Activated CD8-positive, alpha-beta memory T cell treated with anti-CD3 and anti-CD28 coated beads, Interleukin-2, amount 10 ng/mL, durations not matched to agents 7 days and 5 days (primary cell): ENCODE data around the gene PPP3CB. TPM values are rescaled to one million over a fixed set of nuclear protein-coding genes. Genes with fewer than 3 reads are reported as not detected.

Experiments used
- ATAC-seq: fragments of 150-1000 bp; cut with Tn5 transposase; one replicate; pipeline ENCODE4 v1.10.0; 2021; ENCODE audit warnings: moderate library complexity
- CTCF ChIA-PET: fragments of 350-600 bp; sonication (Branson Sonifier 250); formaldehyde crosslinking; loops from one replicate; lab custom pipeline; 2021; ENCODE audit warnings: antibody characterized with exemption; lab: Charles Lee
- DNase-seq: peaks from one replicate; pipeline ENCODE4 v3.0.0-alpha.2; 2020
- H3K27ac Mint-ChIP-seq: one replicate; pipeline ENCODE4 v1.8.0; 2021; ENCODE audit warnings: mild to moderate bottlenecking, mixed read lengths
- H3K27me3 Mint-ChIP-seq: one replicate; pipeline ENCODE4 v1.8.0; 2021; ENCODE audit warnings: mixed read lengths
- H3K36me3 Mint-ChIP-seq: one replicate; pipeline ENCODE4 v1.8.0; 2021; ENCODE audit warnings: mild to moderate bottlenecking, mixed read lengths
- H3K4me1 Mint-ChIP-seq: one replicate; pipeline ENCODE4 v1.8.0; 2021; ENCODE audit warnings: mixed read lengths
- H3K4me3 Mint-ChIP-seq: one replicate; pipeline ENCODE4 v1.8.0; 2021; ENCODE audit warnings: mild to moderate bottlenecking, moderate library complexity, mixed read lengths
- H3K9me3 Mint-ChIP-seq: one replicate; pipeline ENCODE4 v1.8.0; 2022; ENCODE audit warnings: low read depth, mixed read lengths
- total RNA-seq, 2 experiments: library from RNA; stranded (reverse); gene quantifications; one replicate each; pipeline ENCODE4 v1.2.3, GENCODE V29; 2021

Gene PPP3CB
- 10 to 100 TPM; 48.7 to 49.1 TPM for total RNA-seq

DNA sequence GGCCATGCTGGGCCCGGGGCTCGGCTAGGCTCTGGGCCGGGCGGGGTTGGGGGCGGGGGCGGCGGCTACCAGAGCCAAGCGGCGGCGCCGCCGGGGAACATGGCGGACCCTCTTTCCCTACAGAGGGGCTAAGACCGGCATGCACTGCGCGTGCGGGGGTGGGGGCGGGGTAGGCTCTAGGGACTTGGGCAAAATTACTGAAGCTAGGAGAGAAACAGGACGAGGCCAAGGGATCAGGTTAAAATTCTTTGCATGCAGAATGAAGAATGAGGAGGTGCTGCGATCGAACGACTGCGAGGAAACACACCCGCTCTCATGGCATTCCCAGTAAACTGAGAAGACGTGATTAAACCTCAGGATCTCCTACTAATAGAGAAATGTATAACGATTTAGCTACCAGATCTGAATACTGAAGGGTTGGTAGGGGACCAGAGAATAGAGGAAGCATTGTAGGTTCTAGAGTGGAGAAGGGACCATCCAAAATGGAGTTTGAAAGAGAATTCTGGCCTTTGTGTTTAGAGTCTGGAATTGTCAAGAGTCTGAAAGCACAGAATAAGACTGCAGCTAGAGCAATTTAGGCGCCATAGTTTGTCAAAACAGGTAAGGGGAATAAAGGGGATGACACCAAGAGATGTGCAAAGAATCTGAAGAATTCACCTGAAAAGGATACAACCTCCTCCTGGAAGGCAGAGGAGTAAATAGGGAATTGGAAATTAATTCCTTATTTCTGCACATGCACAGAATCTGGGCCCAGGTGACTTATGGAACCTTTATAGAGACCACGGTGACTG lies at the start of gene PPP3CB:
PPP3CB (minus strand) TSS at position 141 of the 791 bp plus-strand sequence; CDS start at position 6, 135 bp downstream.
- CTCF ChIA-PET = interaction anchor here (0.5 to 1.4 kb wide), 7 partner anchors 12 to 148 kb away, joined by 3 to 8 read pairs (median 3); no protein-coding TSS in a partner anchor
- Mint-ChIP-seq H3K4me1 (peaks cover 43% of the 10 kb centered on the region), H3K36me3 (peaks cover 17% of the 10 kb centered on the region), H3K27me3 (no peaks in the 10 kb centered on the region), H3K4me3 (peak within 1 kb of the TSS; percentile 85), H3K27ac (peak within 1 kb of the TSS; percentile 97), H3K9me3 (no peaks in the 10 kb centered on the region)
- ATAC-seq (peak; percentile 81), DNase-seq (peak; percentile 95)

- Mint-ChIP-seq H3K4me1 (no peaks in the 10 kb centered on the region), H3K27me3 (no peaks in the 10 kb centered on the region), H3K4me3 (no peak overlapping the region), H3K27ac (no peak overlapping the region), H3K9me3 (no peaks in the 10 kb centered on the region), H3K36me3 (no peaks in the 10 kb centered on the region)
- ATAC-seq (no peak), DNase-seq (no peak)
- CTCF ChIA-PET = no interaction called here
These were observed 49.5 kb upstream of the PPP3CB start for GRCh38 chr10:73545357-73545756.

DNA sequence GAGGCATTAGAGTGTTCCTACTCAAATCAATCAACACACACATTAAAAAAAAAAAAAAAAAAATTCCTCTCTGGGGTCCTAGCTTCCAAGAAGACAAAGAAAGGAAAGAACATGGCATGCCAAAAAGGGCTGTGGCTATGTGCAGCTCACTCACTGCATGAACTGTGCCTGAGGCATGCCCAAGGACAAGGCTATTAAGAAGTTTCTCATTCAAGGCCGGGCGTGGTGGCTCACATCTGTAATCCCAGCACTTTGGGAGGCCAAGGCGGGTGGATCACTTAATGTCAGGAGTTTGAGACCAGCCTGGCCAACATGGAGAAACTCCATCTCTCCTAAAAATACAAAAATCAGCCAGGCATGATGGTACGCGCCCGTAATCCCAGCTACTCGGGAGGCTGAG lies 41.9 kb upstream of the PPP3CB start:
- no peak for DNase-seq
- no peak overlapping the region for H3K27ac Mint-ChIP-seq
- no peaks in the 10 kb centered on the region for H3K27me3 Mint-ChIP-seq
- no peak for ATAC-seq
- CTCF ChIA-PET = interaction anchor here (1.3 to 1.6 kb wide), 3 partner anchors 9 to 106 kb away, joined by 3 to 8 read pairs (median 4); partner anchors contain the start of gene MYOZ1
- no peak overlapping the region for H3K4me3 Mint-ChIP-seq
- H3K4me1 Mint-ChIP-seq = peaks cover 12% of the 10 kb centered on the region
- no peaks in the 10 kb centered on the region for H3K36me3 Mint-ChIP-seq
- H3K9me3 Mint-ChIP-seq = no peaks in the 10 kb centered on the region

- Mint-ChIP-seq H3K4me1 (peaks cover 12% of the 10 kb centered on the region), H3K36me3 (no peaks in the 10 kb centered on the region), H3K27ac (no peak overlapping the region), H3K27me3 (no peaks in the 10 kb centered on the region), H3K9me3 (no peaks in the 10 kb centered on the region), H3K4me3 (no peak overlapping the region)
- CTCF ChIA-PET = interaction anchor here (1.3 to 1.6 kb wide), 3 partner anchors 9 to 106 kb away, joined by 3 to 8 read pairs (median 4); partner anchors contain the start of gene MYOZ1
- ATAC-seq = peak; percentile 53
- DNase-seq = no peak
These were observed 41.5 kb upstream of the PPP3CB start for GRCh38 chr10:73537288-73537687.

DNA sequence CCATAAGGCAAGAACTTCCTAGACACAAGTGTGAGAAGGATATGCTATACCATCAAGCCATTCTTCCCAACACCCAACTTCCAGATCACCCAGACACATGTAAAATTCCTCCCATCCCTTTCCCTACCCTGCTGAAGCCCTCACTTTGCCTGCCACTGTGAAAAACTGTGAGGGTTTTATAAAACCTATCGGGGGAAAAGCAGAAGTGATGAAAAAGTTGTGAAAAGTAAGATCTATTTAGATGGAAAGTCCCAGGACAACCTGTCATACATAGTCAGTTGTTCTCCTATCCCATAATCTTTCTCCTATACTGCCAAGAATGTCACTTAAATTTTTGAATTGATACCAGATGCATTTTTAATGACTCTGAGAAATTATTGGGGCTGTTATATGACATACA lies 39.0 kb upstream of the PPP3CB start:
- ATAC-seq (no peak), DNase-seq (no peak)
- Mint-ChIP-seq H3K36me3 (no peaks in the 10 kb centered on the region), H3K9me3 (no peaks in the 10 kb centered on the region), H3K4me1 (peaks cover 12% of the 10 kb centered on the region), H3K27ac (no peak overlapping the region), H3K27me3 (no peaks in the 10 kb centered on the region), H3K4me3 (no peak overlapping the region)
- CTCF ChIA-PET = interaction anchor here (1.9 kb wide), 1 partner anchor 109 kb away, joined by 8 read pairs; no protein-coding TSS in a partner anchor

- CTCF ChIA-PET = interaction anchor here (0.7 to 8.0 kb wide), 26 partner anchors 8 to 371 kb away, joined by 3 to 151 read pairs (median 4); partner anchors contain the start of genes MYOZ1, PPP3CB and USP54
These were observed 33.4 kb upstream of the PPP3CB start for GRCh38 chr10:73529089-73529832.

GRCh38 chr10:73522263-73522662 lies 26.4 kb upstream of the PPP3CB start:
- no peaks in the 10 kb centered on the region for H3K9me3 Mint-ChIP-seq
- no peaks in the 10 kb centered on the region for H3K4me1 Mint-ChIP-seq
- ATAC-seq (no peak), DNase-seq (no peak)
- CTCF ChIA-PET = interaction anchor here (8.8 kb wide), 1 partner anchor 122 kb away, joined by 38 read pairs; no protein-coding TSS in a partner anchor
- H3K27me3 Mint-ChIP-seq = no peaks in the 10 kb centered on the region
- no peaks in the 10 kb centered on the region for H3K36me3 Mint-ChIP-seq
- no peak overlapping the region for H3K27ac Mint-ChIP-seq
- no peak overlapping the region for H3K4me3 Mint-ChIP-seq

More at GRCh38 chr10:73529089-73529832, 33.4 kb upstream of the PPP3CB start:
- H3K36me3 Mint-ChIP-seq = no peaks in the 10 kb centered on the region
- H3K4me3 Mint-ChIP-seq = no peak overlapping the region
- DNase-seq (peak; percentile 61), ATAC-seq (peak; percentile 91)
- H3K9me3 Mint-ChIP-seq = no peaks in the 10 kb centered on the region
- no peak overlapping the region for H3K27ac Mint-ChIP-seq
- no peaks in the 10 kb centered on the region for H3K4me1 Mint-ChIP-seq
- no peaks in the 10 kb centered on the region for H3K27me3 Mint-ChIP-seq

DNA sequence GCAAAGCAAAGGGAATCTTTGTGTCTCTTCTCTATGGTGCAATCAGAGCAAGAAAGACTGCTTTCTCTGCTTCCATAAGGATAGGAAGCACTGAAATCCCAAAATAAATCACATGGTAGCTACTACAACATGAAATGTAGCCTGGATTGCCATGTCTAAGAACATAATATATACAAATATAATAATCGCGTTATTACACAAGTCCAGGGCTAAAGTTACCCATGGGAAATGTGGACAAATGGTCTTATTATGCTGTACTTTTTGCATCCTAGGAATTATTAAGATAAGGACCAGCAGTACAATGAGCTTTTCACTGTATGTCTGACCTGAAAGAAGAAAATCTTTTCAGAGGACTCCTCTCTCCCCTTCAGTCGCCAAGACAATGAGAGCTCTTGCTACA lies 23.5 kb upstream of the PPP3CB start:
- no peaks in the 10 kb centered on the region for H3K9me3 Mint-ChIP-seq
- H3K27me3 Mint-ChIP-seq = no peaks in the 10 kb centered on the region
- H3K4me1 Mint-ChIP-seq = no peaks in the 10 kb centered on the region
- DNase-seq = no peak
- H3K4me3 Mint-ChIP-seq = no peak overlapping the region
- H3K36me3 Mint-ChIP-seq = no peaks in the 10 kb centered on the region
- ATAC-seq = no peak
- no peak overlapping the region for H3K27ac Mint-ChIP-seq
- CTCF ChIA-PET = interaction anchor here (8.8 kb wide), 1 partner anchor 125 kb away, joined by 38 read pairs; no protein-coding TSS in a partner anchor

DNA sequence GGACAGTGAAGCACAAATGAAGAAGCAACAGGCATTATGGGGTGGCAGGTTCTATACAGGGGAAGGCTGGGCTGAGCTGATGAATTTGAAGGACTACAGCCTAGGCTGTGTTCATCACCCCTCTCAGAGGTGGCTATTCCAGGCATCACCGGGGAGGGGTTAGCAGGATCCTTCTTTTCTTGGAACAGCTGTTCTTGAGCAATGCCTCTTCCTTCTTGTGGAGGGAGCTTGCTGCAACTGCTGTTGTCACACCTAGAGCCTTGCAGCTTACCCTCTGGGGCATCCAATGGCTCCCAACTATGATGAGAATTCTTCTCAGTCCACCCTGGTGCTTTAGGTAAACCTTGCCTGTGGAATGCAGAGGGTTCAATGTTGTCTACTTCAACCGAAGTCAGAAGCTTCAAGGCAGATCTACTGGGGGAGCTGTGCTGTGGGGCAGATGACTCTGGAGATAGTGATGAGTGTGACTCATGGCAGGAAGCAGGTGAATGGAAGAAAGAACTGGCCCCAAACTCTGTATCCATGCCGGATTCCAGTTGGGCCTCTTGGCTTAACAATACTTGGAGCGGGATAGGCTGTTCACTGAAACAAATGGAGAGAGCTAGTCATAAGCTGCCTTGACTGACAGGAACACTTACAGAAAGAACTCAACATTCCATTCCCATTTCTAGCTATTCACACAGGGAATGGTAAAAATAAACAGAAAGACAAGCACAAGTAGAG lies 21.5 kb upstream of the PPP3CB start:
- CTCF ChIA-PET = interaction anchor here (1.3 to 8.8 kb wide), 2 partner anchors 11 to 127 kb away, joined by 4 to 38 read pairs; no protein-coding TSS in a partner anchor
- Mint-ChIP-seq H3K9me3 (no peaks in the 10 kb centered on the region), H3K36me3 (no peaks in the 10 kb centered on the region), H3K4me1 (no peaks in the 10 kb centered on the region), H3K27ac (no peak overlapping the region), H3K4me3 (no peak overlapping the region), H3K27me3 (no peaks in the 10 kb centered on the region)
- no peak for DNase-seq
- no peak for ATAC-seq

DNA sequence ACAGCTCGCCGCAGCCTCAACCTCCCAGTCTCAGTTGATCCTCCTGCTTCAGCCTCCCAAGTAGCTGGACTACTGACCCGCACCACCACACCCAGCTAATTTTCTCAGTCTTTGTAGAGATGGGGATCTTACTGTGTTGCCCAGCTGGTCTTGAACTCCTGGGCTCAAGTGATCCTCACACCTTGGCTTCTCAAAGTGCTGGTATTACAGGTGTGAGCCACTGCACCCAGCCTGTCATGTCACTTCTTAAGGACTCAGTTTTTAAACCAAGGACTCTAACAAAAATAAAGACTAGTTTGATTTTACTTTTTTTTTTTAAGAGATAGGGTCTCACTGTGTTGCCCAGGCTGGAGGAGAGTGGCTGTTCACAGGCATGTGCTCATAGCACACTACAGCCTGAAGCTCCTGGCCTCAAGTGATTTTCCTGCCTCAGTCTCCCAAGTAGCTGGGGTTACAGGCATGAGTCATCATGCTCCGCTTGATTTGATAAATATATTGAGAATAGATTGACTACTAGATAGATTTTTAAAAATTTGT lies 16.5 kb upstream of the PPP3CB start:
- CTCF ChIA-PET = no interaction called here

GRCh38 chr10:73509695-73510094 lies 13.9 kb upstream of the PPP3CB start:
- ATAC-seq = peak; percentile 51
- peak; percentile 73 for DNase-seq
- CTCF ChIA-PET = interaction anchor here (0.6 to 2.1 kb wide), 6 partner anchors 11 to 1608 kb away, joined by 3 to 5 read pairs (median 4); partner anchors contain the start of gene PPP3CB
- Mint-ChIP-seq H3K27me3 (no peaks in the 10 kb centered on the region), H3K27ac (peak overlapping the region; percentile 54), H3K36me3 (peaks cover 7% of the 10 kb centered on the region), H3K4me1 (peaks cover 5% of the 10 kb centered on the region), H3K9me3 (no peaks in the 10 kb centered on the region), H3K4me3 (no peak overlapping the region)

More for the DNA sequence above, 16.5 kb upstream of the PPP3CB start:
- no peaks in the 10 kb centered on the region for H3K27me3 Mint-ChIP-seq
- no peaks in the 10 kb centered on the region for H3K36me3 Mint-ChIP-seq
- H3K4me3 Mint-ChIP-seq = no peak overlapping the region
- H3K9me3 Mint-ChIP-seq = no peaks in the 10 kb centered on the region
- H3K4me1 Mint-ChIP-seq = peaks cover 5% of the 10 kb centered on the region
- ATAC-seq (no peak), DNase-seq (no peak)
- H3K27ac Mint-ChIP-seq = no peak overlapping the region

DNA sequence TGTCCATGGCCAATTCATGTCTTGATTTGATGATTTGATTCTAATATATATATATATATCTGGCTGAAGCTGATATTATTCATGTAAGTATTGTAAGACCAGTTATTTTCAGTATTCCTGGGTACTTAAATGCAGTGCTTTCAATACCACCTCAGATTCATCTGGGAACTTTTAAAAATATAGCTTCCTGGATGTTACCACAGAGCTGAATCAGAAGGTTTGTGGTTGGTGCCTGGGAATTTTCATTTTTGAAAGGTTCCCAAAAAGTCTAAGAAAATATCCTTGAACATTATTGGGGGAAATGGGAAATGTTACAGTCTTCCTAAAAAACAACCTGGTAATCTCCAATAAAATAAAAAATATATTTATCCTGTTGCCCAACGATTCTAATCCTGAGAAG lies 10.7 kb upstream of the PPP3CB start:
- H3K27ac Mint-ChIP-seq = no peak overlapping the region
- H3K4me3 Mint-ChIP-seq = no peak overlapping the region
- no peaks in the 10 kb centered on the region for H3K9me3 Mint-ChIP-seq
- CTCF ChIA-PET = no interaction called here
- no peaks in the 10 kb centered on the region for H3K27me3 Mint-ChIP-seq
- peaks cover 11% of the 10 kb centered on the region for H3K4me1 Mint-ChIP-seq
- ATAC-seq (no peak), DNase-seq (no peak)
- peaks cover 20% of the 10 kb centered on the region for H3K36me3 Mint-ChIP-seq
